HepG2 (cell line): ENCODE measurements around the gene CYP4F22. TPM values are rescaled to one million over a fixed set of nuclear protein-coding genes. Genes with fewer than 3 reads are reported as not detected.

Experiments
- FOSL1 ChIP-seq: sonication (generic); formaldehyde crosslinking; IDR thresholded peaks from 2 replicates; pipeline ENCODE4 v1.9.0; 2021; ENCODE audit warnings: missing genetic modification reagents, borderline replicate concordance
- FOSL2 ChIP-seq: sonication (generic); formaldehyde crosslinking; IDR thresholded peaks from 2 replicates; pipeline ENCODE4 v1.4.0; 2020; ENCODE audit warnings: missing genetic modification reagents
- FOXK1 ChIP-seq: sonication (generic); formaldehyde crosslinking; IDR thresholded peaks from 2 replicates; pipeline ENCODE4 v1.4.0; 2020; ENCODE audit warnings: low read depth, missing genetic modification reagents, borderline replicate concordance
- HCFC1 ChIP-seq: fragments of 150-350 bp; IDR thresholded peaks from 2 replicates; pipeline ENCODE4 v1.6.1; 2014; ENCODE audit warnings: low read depth, low read length
- JUN ChIP-seq: sonication (generic); formaldehyde crosslinking; IDR thresholded peaks from 2 replicates; pipeline ENCODE4 v1.4.0; 2020; ENCODE audit warnings: mild to moderate bottlenecking, missing genetic modification reagents
- KDM5A ChIP-seq: fragments of 200-600 bp; sonication (generic); IDR thresholded peaks from 2 replicates; pipeline ENCODE4 v1.7.0; 2018; ENCODE audit warnings: antibody characterized with exemption, mild to moderate bottlenecking, low read length, borderline replicate concordance
- KDM5B ChIP-seq: sonication (generic); formaldehyde crosslinking; IDR thresholded peaks from 2 replicates; pipeline ENCODE4 v1.4.0; 2020; ENCODE audit warnings: missing genetic modification reagents, mild to moderate bottlenecking, borderline replicate concordance
- KDM6A ChIP-seq: IDR thresholded peaks from 2 replicates; pipeline ENCODE4 v1.6.1; 2016; ENCODE audit warnings: low read depth
- MIER2 ChIP-seq: IDR thresholded peaks from 2 replicates; pipeline ENCODE4 v1.6.1; 2016; ENCODE audit warnings: missing biosample characterization, missing genetic modification reagents
- MTA3 ChIP-seq: sonication (generic); formaldehyde crosslinking; IDR thresholded peaks from 2 replicates; pipeline ENCODE4 v1.4.0; 2020; ENCODE audit warnings: missing genetic modification reagents
- MYNN ChIP-seq: sonication (generic); formaldehyde crosslinking; IDR thresholded peaks from 2 replicates; pipeline ENCODE4 v1.4.0; 2020; ENCODE audit warnings: mild to moderate bottlenecking, low read depth, missing genetic modification reagents
- MZF1 ChIP-seq: sonication (generic); formaldehyde crosslinking; IDR thresholded peaks from 2 replicates; pipeline ENCODE4 v1.8.1; 2023; ENCODE audit warnings: mild to moderate bottlenecking, missing genetic modification reagents, borderline replicate concordance
- NFE2L1 ChIP-seq: sonication (generic); formaldehyde crosslinking; IDR thresholded peaks from 2 replicates; pipeline ENCODE4 v1.4.0; 2020; ENCODE audit warnings: missing genetic modification reagents, mild to moderate bottlenecking, borderline replicate concordance
- NFE2L2 ChIP-seq: fragments of 150-350 bp; IDR thresholded peaks from 2 replicates; pipeline ENCODE4 v1.6.1; 2014; ENCODE audit warnings: low read length
- PCBP2 ChIP-seq: fragments of 200-400 bp; formaldehyde crosslinking; optimal IDR thresholded peaks from 2 replicates; pipeline ENCODE3; 2018; ENCODE audit warnings: low read length, low read depth; ENCODE audit not compliant: poor library complexity, severe bottlenecking
- TBL1XR1 ChIP-seq: fragments of 150-350 bp; IDR thresholded peaks from 2 replicates; pipeline ENCODE4 v1.6.1; 2014; ENCODE audit warnings: borderline replicate concordance, low read length; ENCODE audit not compliant: partially characterized antibody
- TOPORS ChIP-seq: sonication (generic); formaldehyde crosslinking; IDR thresholded peaks from 2 replicates; pipeline ENCODE4 v1.8.0; 2023; ENCODE audit warnings: mild to moderate bottlenecking, missing genetic modification reagents
- ZNF264 ChIP-seq: sonication (generic); formaldehyde crosslinking; IDR thresholded peaks from 2 replicates; pipeline ENCODE4 v1.4.0; 2020; ENCODE audit warnings: missing genetic modification reagents
- ZNF326 ChIP-seq: sonication (generic); formaldehyde crosslinking; IDR thresholded peaks from 2 replicates; pipeline ENCODE4 v1.4.0; 2020; ENCODE audit warnings: missing genetic modification reagents, borderline replicate concordance
- ZNF460 ChIP-seq: sonication (generic); formaldehyde crosslinking; IDR thresholded peaks from 2 replicates; pipeline ENCODE4 v1.5.1; 2020; ENCODE audit warnings: missing genetic modification reagents, mild to moderate bottlenecking, borderline replicate concordance
- ZNF652 ChIP-seq: IDR thresholded peaks from 2 replicates; pipeline ENCODE4 v1.6.1; 2016; ENCODE audit warnings: low read depth, borderline replicate concordance
- polyA plus RNA-seq, 8 experiments: library from polyadenylated mRNA; depleted of rRNA in 3 of 8; stranded (reverse) in 7 of 8; unstranded in 1 of 8; fragments of >200 nt; fragmentation: Illumina TruSeq in 4 of 8; extraction: Trizol in 4 of 8; gene quantifications; 2 replicates each; pipeline versions ENCODE4 v1.2.1 to v1.2.3, GENCODE V29; 2011 to 2016; ENCODE audit warnings: low read depth in 4 of 8, missing spikeins in 1 of 8, mixed read lengths in 1 of 8; ENCODE audit not compliant: insufficient read depth in 1 of 8
- total RNA-seq, 5 experiments: library from RNA; depleted of rRNA; stranded (reverse); fragments of >200 nt; fragmentation: Illumina TruSeq; extraction: Trizol; gene quantifications; 2 replicates each; pipeline ENCODE4 v1.2.3, GENCODE V29; 2016; ENCODE audit warnings: low read depth in 1 of 5
- TF ChIP-seq, protein P1 (sequence below): sonication (generic); formaldehyde crosslinking; IDR thresholded peaks from 2 replicates; pipeline ENCODE4 v1.8.1; 2023; ENCODE audit warnings: mild to moderate bottlenecking, moderate library complexity, missing genetic modification reagents
- TF ChIP-seq, protein P2 (sequence below): sonication (generic); formaldehyde crosslinking; conservative IDR thresholded peaks from 2 replicates; pipeline ENCODE4 v1.8.0; 2022; ENCODE audit warnings: mild to moderate bottlenecking, moderate library complexity, missing genetic modification reagents
- TF ChIP-seq, protein P3 (sequence below): sonication (generic); formaldehyde crosslinking; IDR thresholded peaks from 2 replicates; pipeline ENCODE4 v1.5.0; 2020; ENCODE audit warnings: missing genetic modification reagents, mild to moderate bottlenecking, borderline replicate concordance
- TF ChIP-seq, protein P4 (sequence below): sonication (generic); formaldehyde crosslinking; IDR thresholded peaks from 2 replicates; pipeline ENCODE4 v1.4.0; 2020; ENCODE audit warnings: missing genetic modification reagents, mild to moderate bottlenecking, borderline replicate concordance
- TF ChIP-seq, protein P5 (sequence below): sonication (generic); formaldehyde crosslinking; IDR thresholded peaks from 2 replicates; pipeline ENCODE4 v1.4.0; 2020; ENCODE audit warnings: missing genetic modification reagents

The CYP4F22 gene
- total and polyA plus RNA-seq, 2 of the 13 experiments (the other 11 are each of a cell fraction or from before 2014, with no cell fraction given), result 0.05 TPM; not detected in 1

DNA sequence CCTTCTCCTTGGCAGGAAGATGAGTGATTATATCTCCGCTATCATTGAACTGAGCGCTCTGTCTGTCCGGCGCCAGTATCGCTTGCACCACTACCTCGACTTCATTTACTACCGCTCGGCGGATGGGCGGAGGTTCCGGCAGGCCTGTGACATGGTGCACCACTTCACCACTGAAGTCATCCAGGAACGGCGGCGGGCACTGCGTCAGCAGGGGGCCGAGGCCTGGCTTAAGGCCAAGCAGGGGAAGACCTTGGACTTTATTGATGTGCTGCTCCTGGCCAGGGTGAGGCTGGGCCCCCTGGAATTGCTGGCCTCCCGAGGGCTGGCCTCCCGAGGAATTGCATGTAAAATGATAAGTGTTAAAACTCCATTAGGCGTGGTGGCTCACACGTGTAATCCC is 32.1 kb downstream of the CYP4F22 start (continued):
- TF ChIP-seq, protein P1, sequence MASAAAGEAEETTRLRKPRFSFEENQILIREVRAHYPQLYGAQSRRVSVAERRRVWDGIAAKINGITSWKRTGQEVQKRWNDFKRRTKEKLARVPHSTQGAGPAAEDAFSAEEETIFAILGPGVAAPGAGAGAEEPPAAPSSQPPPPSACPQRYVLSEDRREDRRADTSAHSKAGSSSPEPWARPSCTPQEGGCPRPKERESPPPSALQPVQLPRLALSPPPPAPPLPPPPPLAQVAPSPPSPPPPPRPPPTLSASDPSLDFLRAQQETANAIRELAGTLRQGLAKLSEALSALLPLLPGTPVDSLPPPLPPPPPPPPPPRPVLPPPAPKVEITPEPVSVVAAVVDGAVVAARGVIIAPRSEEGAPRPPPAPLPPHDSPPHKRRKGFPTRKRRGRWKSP, result no peak
- no peak for TF ChIP-seq KDM5B (CRISPR knock-in tag)
- no peak for TF ChIP-seq MYNN (CRISPR knock-in tag)
- no peak for TF ChIP-seq TOPORS (CRISPR knock-in tag)
- TF ChIP-seq, protein P2, sequence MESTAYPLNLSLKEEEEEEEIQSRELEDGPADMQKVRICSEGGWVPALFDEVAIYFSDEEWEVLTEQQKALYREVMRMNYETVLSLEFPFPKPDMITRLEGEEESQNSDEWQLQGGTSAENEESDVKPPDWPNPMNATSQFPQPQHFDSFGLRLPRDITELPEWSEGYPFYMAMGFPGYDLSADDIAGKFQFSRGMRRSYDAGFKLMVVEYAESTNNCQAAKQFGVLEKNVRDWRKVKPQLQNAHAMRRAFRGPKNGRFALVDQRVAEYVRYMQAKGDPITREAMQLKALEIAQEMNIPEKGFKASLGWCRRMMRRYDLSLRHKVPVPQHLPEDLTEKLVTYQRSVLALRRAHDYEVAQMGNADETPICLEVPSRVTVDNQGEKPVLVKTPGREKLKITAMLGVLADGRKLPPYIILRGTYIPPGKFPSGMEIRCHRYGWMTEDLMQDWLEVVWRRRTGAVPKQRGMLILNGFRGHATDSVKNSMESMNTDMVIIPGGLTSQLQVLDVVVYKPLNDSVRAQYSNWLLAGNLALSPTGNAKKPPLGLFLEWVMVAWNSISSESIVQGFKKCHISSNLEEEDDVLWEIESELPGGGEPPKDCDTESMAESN, result 0 out of 2 replicates have a peak, but pooled peaks have one; percentile 41
- TF ChIP-seq FOSL2 (CRISPR knock-in tag), result peak; percentile 43; the same call in 1 of the 2 replicates
- TF ChIP-seq TBL1XR1, result no peak
- TF ChIP-seq HCFC1, result no peak
- TF ChIP-seq, protein P3, sequence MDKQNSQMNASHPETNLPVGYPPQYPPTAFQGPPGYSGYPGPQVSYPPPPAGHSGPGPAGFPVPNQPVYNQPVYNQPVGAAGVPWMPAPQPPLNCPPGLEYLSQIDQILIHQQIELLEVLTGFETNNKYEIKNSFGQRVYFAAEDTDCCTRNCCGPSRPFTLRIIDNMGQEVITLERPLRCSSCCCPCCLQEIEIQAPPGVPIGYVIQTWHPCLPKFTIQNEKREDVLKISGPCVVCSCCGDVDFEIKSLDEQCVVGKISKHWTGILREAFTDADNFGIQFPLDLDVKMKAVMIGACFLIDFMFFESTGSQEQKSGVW (CRISPR knock-in tag), result no peak
- TF ChIP-seq MZF1 (CRISPR knock-in tag), result no peak
- no peak for TF ChIP-seq KDM6A (CRISPR knock-in tag)
- TF ChIP-seq JUN (CRISPR knock-in tag), result no peak
- no peak for TF ChIP-seq NFE2L2
- no peak for TF ChIP-seq PCBP2
- no peak for TF ChIP-seq ZNF264 (CRISPR knock-in tag)
- TF ChIP-seq NFE2L1 (CRISPR knock-in tag), result no peak
- TF ChIP-seq, protein P4, sequence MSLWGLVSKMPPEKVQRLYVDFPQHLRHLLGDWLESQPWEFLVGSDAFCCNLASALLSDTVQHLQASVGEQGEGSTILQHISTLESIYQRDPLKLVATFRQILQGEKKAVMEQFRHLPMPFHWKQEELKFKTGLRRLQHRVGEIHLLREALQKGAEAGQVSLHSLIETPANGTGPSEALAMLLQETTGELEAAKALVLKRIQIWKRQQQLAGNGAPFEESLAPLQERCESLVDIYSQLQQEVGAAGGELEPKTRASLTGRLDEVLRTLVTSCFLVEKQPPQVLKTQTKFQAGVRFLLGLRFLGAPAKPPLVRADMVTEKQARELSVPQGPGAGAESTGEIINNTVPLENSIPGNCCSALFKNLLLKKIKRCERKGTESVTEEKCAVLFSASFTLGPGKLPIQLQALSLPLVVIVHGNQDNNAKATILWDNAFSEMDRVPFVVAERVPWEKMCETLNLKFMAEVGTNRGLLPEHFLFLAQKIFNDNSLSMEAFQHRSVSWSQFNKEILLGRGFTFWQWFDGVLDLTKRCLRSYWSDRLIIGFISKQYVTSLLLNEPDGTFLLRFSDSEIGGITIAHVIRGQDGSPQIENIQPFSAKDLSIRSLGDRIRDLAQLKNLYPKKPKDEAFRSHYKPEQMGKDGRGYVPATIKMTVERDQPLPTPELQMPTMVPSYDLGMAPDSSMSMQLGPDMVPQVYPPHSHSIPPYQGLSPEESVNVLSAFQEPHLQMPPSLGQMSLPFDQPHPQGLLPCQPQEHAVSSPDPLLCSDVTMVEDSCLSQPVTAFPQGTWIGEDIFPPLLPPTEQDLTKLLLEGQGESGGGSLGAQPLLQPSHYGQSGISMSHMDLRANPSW (CRISPR knock-in tag), result no peak
- TF ChIP-seq FOXK1 (CRISPR knock-in tag), result no peak; the same call in 1 of the 2 replicates
- TF ChIP-seq, protein P5, sequence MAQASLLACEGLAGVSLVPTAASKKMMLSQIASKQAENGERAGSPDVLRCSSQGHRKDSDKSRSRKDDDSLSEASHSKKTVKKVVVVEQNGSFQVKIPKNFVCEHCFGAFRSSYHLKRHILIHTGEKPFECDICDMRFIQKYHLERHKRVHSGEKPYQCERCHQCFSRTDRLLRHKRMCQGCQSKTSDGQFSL (CRISPR knock-in tag), result no peak
- no peak for TF ChIP-seq ZNF652 (CRISPR knock-in tag)
- TF ChIP-seq MIER2, result peak; percentile 68; the same call in 1 of the 2 replicates
- no peak for TF ChIP-seq ZNF460 (CRISPR knock-in tag)
- no peak for TF ChIP-seq FOSL1
- no peak for TF ChIP-seq MTA3 (CRISPR knock-in tag)
- no peak for TF ChIP-seq ZNF326
- TF ChIP-seq KDM5A, result no peak
